ENCODE measurements around the gene TPSD1. TPM values are rescaled to one million over a fixed set of nuclear protein-coding genes. Genes with fewer than 3 reads are reported as not detected.

TPSD1 gene
- total and polyA plus RNA-seq, 10 of the 15 experiments (the other 5 are each of a cell fraction or from before 2014, with no cell fraction given) = not detected

- no peak for TF ChIP-seq PAX8 (IDR thresholded peaks at IDR 0.05)
- TF ChIP-seq USF1 (IDR thresholded peaks at IDR 0.05; ENCODE audit: borderline replicate concordance, extremely low read length, insufficient read depth, low read depth, low read length) = no peak
- TF ChIP-seq ZNF592 (IDR thresholded peaks at IDR 0.05) = no peak
- peak; percentile 68; the same call in 1 of the 2 replicates for TF ChIP-seq ESRRA (IDR thresholded peaks at IDR 0.05; ENCODE audit: low read length)
- no peak for TF ChIP-seq CBX3 (IDR thresholded peaks at IDR 0.05; ENCODE audit: borderline replicate concordance, low read depth)
- 0 out of 2 replicates have a peak, but pooled peaks have one; percentile 52 for TF ChIP-seq SMARCA5 (IDR thresholded peaks at IDR 0.05)
- TF ChIP-seq POLR2AphosphoS5 (IDR thresholded peaks at IDR 0.05; ENCODE audit: low read length) = peak; percentile 67; the same call in 1 of the 2 replicates
- no peak for TF ChIP-seq CEBPZ (IDR thresholded peaks at IDR 0.05; ENCODE audit: low read depth, low read length)
- no peak for TF ChIP-seq ZSCAN29 (IDR thresholded peaks at IDR 0.05)
- TF ChIP-seq NR2C1 (IDR thresholded peaks at IDR 0.05) = peak; percentile 47
- peak; percentile 88 for TF ChIP-seq BACH1 (IDR thresholded peaks at IDR 0.05; ENCODE audit: borderline replicate concordance)
- TF ChIP-seq MAX (IDR thresholded peaks at IDR 0.05; ENCODE audit: low read depth, low read length) = no peak
- TF ChIP-seq SP1 (IDR thresholded peaks at IDR 0.05; ENCODE audit: low read depth, low read length) = no peak
- TF ChIP-seq HSF1 (IDR thresholded peaks at IDR 0.05; ENCODE audit: low read depth, low read length) = no peak
- TF ChIP-seq FOXM1 (IDR thresholded peaks at IDR 0.05; ENCODE audit: low read depth, low read length) = no peak
Observed at GRCh38 chr16:1308036-1308976, 52.4 kb downstream of the TPSD1 start (continued).
